Activated gamma-delta T cell (primary cell): Measurements from ENCODE around the gene BCAS1.

Experiments
- DNase-seq: peaks from one replicate; lab custom pipeline; 2025; lab: John Stamatoyannopoulos, UW

BCAS1 gene

GRCh38 chr20:53960579-53961272, 109.7 kb downstream of the BCAS1 start:
- DNase-seq = no peak

GRCh38 chr20:53959911-53960578, 110.3 kb downstream of the BCAS1 start:
- DNase-seq = no peak

GRCh38 chr20:53958260-53958659, 112.1 kb downstream of the BCAS1 start:
- no peak for DNase-seq

GRCh38 chr20:53957451-53958172, 112.8 kb downstream of the BCAS1 start:
- DNase-seq = no peak

GRCh38 chr20:53956013-53956715, 114.2 kb downstream of the BCAS1 start:
- DNase-seq = no peak

GRCh38 chr20:53954723-53955658, 115.4 kb downstream of the BCAS1 start:
- no peak for DNase-seq

- no peak for DNase-seq
Observed at GRCh38 chr20:53952528-53953096, 117.8 kb downstream of the BCAS1 start.

GRCh38 chr20:53950578-53950977, 119.8 kb downstream of the BCAS1 start:
- DNase-seq = no peak

GRCh38 chr20:53950031-53950430, 120.4 kb downstream of the BCAS1 start:
- DNase-seq = no peak

- no peak for DNase-seq
Observed at GRCh38 chr20:53949319-53949839, 121.0 kb downstream of the BCAS1 start.

- no peak for DNase-seq
Observed at GRCh38 chr20:53948383-53949318, 121.7 kb downstream of the BCAS1 start.

- DNase-seq = no peak
Observed at GRCh38 chr20:53947501-53948195, 122.7 kb downstream of the BCAS1 start.

GRCh38 chr20:53946106-53946505, 124.3 kb downstream of the BCAS1 start:
- no peak for DNase-seq

GRCh38 chr20:53945478-53945877, 124.9 kb downstream of the BCAS1 start:
- no peak for DNase-seq

- DNase-seq = no peak
Observed at GRCh38 chr20:53944796-53945195, 125.6 kb downstream of the BCAS1 start.

GRCh38 chr20:53943522-53944291, 126.7 kb downstream of the BCAS1 start:
- DNase-seq = no peak

- no peak for DNase-seq
Observed at GRCh38 chr20:53942973-53943372, 127.4 kb downstream of the BCAS1 start.

GRCh38 chr20:53942472-53942816, 128.0 kb downstream of the BCAS1 start:
- DNase-seq = no peak
